SK-N-SH (cell line): ENCODE data around the gene C10orf90. TPM values are rescaled to one million over a fixed set of nuclear protein-coding genes. Genes with fewer than 3 reads are reported as not detected.

Experiments used
- CTCF ChIA-PET: fragments of 300-600, 350-600 bp; formaldehyde crosslinking; extraction: SDS; loops from one replicate; lab custom pipeline; 2021; lab: Yijun Ruan, JAX
- POLR2A ChIA-PET: fragments of 350-600 bp; sonication (Branson Sonifier 250); formaldehyde crosslinking; extraction: SDS; loops from one replicate; lab custom pipeline; 2020; ENCODE audit warnings: antibody characterized with exemption, inconsistent platforms; lab: Yijun Ruan, JAX
- DNase-seq: peaks from one replicate; pipeline ENCODE4 v3.0.0; 2012
- H2AFZ ChIP-seq: fragments of 200-600 bp; sonication (generic); 2 replicates; pipeline ENCODE4 v1.8.1; 2016; ENCODE audit warnings: antibody characterized with exemption, mild to moderate bottlenecking, low read depth
- H3F3A ChIP-seq: fragments of 200-600 bp; sonication (generic); replicated peaks from 2 replicates; pipeline ENCODE3; 2016; ENCODE audit warnings: antibody characterized with exemption, mild to moderate bottlenecking; ENCODE audit not compliant: insufficient read depth
- H3K27ac ChIP-seq, 2 experiments: fragments of 200-500 bp in 1 of 2; fragments of 200-600 bp in 1 of 2; sonication (Bioruptor generic) in 1 of 2; sonication (generic), shearing (Covaris generic) in 1 of 2; 2 replicates each; pipeline versions ENCODE4 v1.5.1 to v1.6.1; 2014 to 2016; ENCODE audit warnings: low read depth in 2 of 2, inconsistent platforms in 1 of 2, low read length in 1 of 2, mild to moderate bottlenecking in 1 of 2, mixed read lengths in 1 of 2
- H3K27me3 ChIP-seq: fragments of 200-600 bp; sonication (generic), shearing (Covaris generic); 2 replicates; pipeline ENCODE4 v1.6.1; 2016; ENCODE audit warnings: mixed run types; ENCODE audit not compliant: insufficient read depth
- H3K36me3 ChIP-seq, 2 experiments: fragments of 200-500 bp in 1 of 2; fragments of 200-600 bp in 1 of 2; sonication (Bioruptor generic) in 1 of 2; sonication (generic) in 1 of 2; replicated peaks in 1 of 2; 2 replicates each; pipeline versions ENCODE3 to v1.5.1; 2014 to 2016; ENCODE audit warnings: low read length in 1 of 2, mild to moderate bottlenecking in 1 of 2; ENCODE audit not compliant: insufficient read depth in 2 of 2, control insufficient read depth in 1 of 2
- H3K4me1 ChIP-seq, 2 experiments: fragments of 200-500 bp in 1 of 2; fragments of 200-600 bp in 1 of 2; sonication (Bioruptor generic) in 1 of 2; sonication (generic), shearing (Covaris generic) in 1 of 2; 2 replicates each; pipeline versions ENCODE4 v1.5.1 to v1.6.1; 2014 to 2016; ENCODE audit warnings: low read depth in 1 of 2, low read length in 1 of 2, mixed run types in 1 of 2; ENCODE audit not compliant: insufficient read depth in 2 of 2, control insufficient read depth in 1 of 2
- H3K4me2 ChIP-seq: fragments of 200-600 bp; sonication (generic), shearing (Covaris generic); 2 replicates; pipeline ENCODE4 v1.6.1; 2017; ENCODE audit warnings: mixed run types
- H3K4me3 ChIP-seq, 2 experiments: fragments of 200-500 bp in 1 of 2; fragments of 200-600 bp in 1 of 2; sonication (Bioruptor generic) in 1 of 2; sonication (generic), shearing (Covaris generic) in 1 of 2; 2 replicates each; pipeline versions ENCODE4 v1.5.1 to v1.8.1; 2014 to 2016; ENCODE audit warnings: low read depth in 2 of 2, inconsistent platforms in 1 of 2, low read length in 1 of 2, mild to moderate bottlenecking in 1 of 2, mixed read lengths in 1 of 2, moderate library complexity in 1 of 2
- H3K79me2 ChIP-seq: fragments of 200-600 bp; sonication (generic); 2 replicates; pipeline ENCODE4 v1.8.1; 2017; ENCODE audit warnings: mild to moderate bottlenecking; ENCODE audit not compliant: insufficient read depth
- H3K9ac ChIP-seq: fragments of 200-600 bp; sonication (generic); 2 replicates; pipeline ENCODE4 v1.6.1; 2017; ENCODE audit warnings: mixed run types
- H3K9me2 ChIP-seq: fragments of 200-600 bp; sonication (generic); 2 replicates; pipeline ENCODE4 v1.6.1; 2017; ENCODE audit warnings: mixed run types
- H3K9me3 ChIP-seq: fragments of 200-600 bp; sonication (generic); 2 replicates; pipeline ENCODE4 v1.6.1; 2017; ENCODE audit warnings: mixed run types, mild to moderate bottlenecking, moderate library complexity
- H4K20me1 ChIP-seq: fragments of 200-600 bp; sonication (generic); 2 replicates; pipeline ENCODE4 v1.6.1; 2017; ENCODE audit warnings: mild to moderate bottlenecking, mixed run types; ENCODE audit not compliant: insufficient read depth
- ELF1 ChIP-seq: IDR thresholded peaks from 2 replicates; pipeline ENCODE4 v1.4.0; 2012
- EP300 ChIP-seq, 2 experiments: IDR thresholded peaks; 2 replicates each; pipeline versions ENCODE4 v1.4.0 to v1.6.1; 2012; ENCODE audit warnings: borderline replicate concordance in 1 of 2, low read depth in 1 of 2, low read length in 1 of 2
- GATA2 ChIP-seq: sonication (generic); formaldehyde crosslinking; IDR thresholded peaks from 2 replicates; pipeline ENCODE4 v1.5.0; 2020; ENCODE audit warnings: mild to moderate bottlenecking, missing genetic modification reagents
- IRF3 ChIP-seq: fragments of 150-350 bp; IDR thresholded peaks from 2 replicates; pipeline ENCODE4 v1.6.1; 2016; ENCODE audit warnings: mild to moderate bottlenecking, low read depth, low read length
- NFIC ChIP-seq: IDR thresholded peaks from 2 replicates; pipeline ENCODE4 v1.4.0; 2012; ENCODE audit warnings: borderline replicate concordance
- REST ChIP-seq: IDR thresholded peaks from 2 replicates; pipeline ENCODE4 v1.6.1; 2012; ENCODE audit warnings: mild to moderate bottlenecking, low read depth, low read length, moderate library complexity
- RFX5 ChIP-seq: IDR thresholded peaks from 2 replicates; pipeline ENCODE4 v1.6.1; 2012; ENCODE audit warnings: mild to moderate bottlenecking, improper control_type of control experiment, low read length
- RXRA ChIP-seq: IDR thresholded peaks from 2 replicates; pipeline ENCODE4 v1.4.0; 2012; ENCODE audit warnings: low read depth, mild to moderate bottlenecking, borderline replicate concordance
- SIN3A ChIP-seq: IDR thresholded peaks from 2 replicates; pipeline ENCODE4 v1.6.1; 2012; ENCODE audit warnings: low read depth, mild to moderate bottlenecking, low read length, moderate library complexity, borderline replicate concordance
- ZBTB33 ChIP-seq: IDR thresholded peaks from 2 replicates; pipeline ENCODE4 v1.4.0; 2012; ENCODE audit warnings: low read depth, borderline replicate concordance
- WGBS: methylation state at CpG from one replicate; pipeline ENCODE4 v1.1.6; 2017; ENCODE audit warnings: low lambda C conversion rate; 5-methylcytosine and 5-hydroxymethylcytosine counted together
- polyA plus RNA-seq, 3 experiments: library from polyadenylated mRNA; depleted of rRNA; stranded (reverse); fragments of >200 nt; gene quantifications; 2 replicates each; pipeline ENCODE4 v1.2.3, GENCODE V29; 2012

The C10orf90 gene
- polyA plus RNA-seq, 1 of the 3 experiments (the other 2 are of a cell fraction) = 0.21 TPM

GRCh38 chr10:126618466-126618865, 52.0 kb downstream of the C10orf90 start:
- H3K36me3 ChIP-seq = no peaks in the 10 kb centered on the region
- H2AFZ ChIP-seq = no peak overlapping the region
- no peak overlapping the region for H3K27ac ChIP-seq
- H3K4me2 ChIP-seq = no peak overlapping the region
- no peak overlapping the region for H3K9ac ChIP-seq
- no peaks in the 10 kb centered on the region for H3K4me1 ChIP-seq
- H4K20me1 ChIP-seq = no peaks in the 10 kb centered on the region
- no peaks in the 10 kb centered on the region for H3K9me3 ChIP-seq
- POLR2A ChIA-PET = no interaction called here
- CTCF ChIA-PET = no interaction called here
- TF ChIP-seq EP300 (IDR thresholded peaks at IDR 0.05; ENCODE audit: borderline replicate concordance in 1 of 2, low read depth in 1 of 2, low read length in 1 of 2) (no peak), RXRA (no peak), ELF1 (no peak)
- no peak for DNase-seq
- H3K79me2 ChIP-seq = no peaks in the 10 kb centered on the region
- no peaks in the 10 kb centered on the region for H3K9me2 ChIP-seq
- no peaks in the 10 kb centered on the region for H3F3A ChIP-seq
- WGBS = 14% methylated on average over 1 of the region's 1 CpG
- H3K4me3 ChIP-seq = no peak overlapping the region
- no peaks in the 10 kb centered on the region for H3K27me3 ChIP-seq

GRCh38 chr10:126617733-126618132, 52.8 kb downstream of the C10orf90 start:
- H4K20me1 ChIP-seq = no peaks in the 10 kb centered on the region
- POLR2A ChIA-PET = no interaction called here
- H3K27me3 ChIP-seq = no peaks in the 10 kb centered on the region
- H3K4me1 ChIP-seq = no peaks in the 10 kb centered on the region
- H3F3A ChIP-seq = no peaks in the 10 kb centered on the region
- no peaks in the 10 kb centered on the region for H3K9me3 ChIP-seq
- H3K9me2 ChIP-seq = no peaks in the 10 kb centered on the region
- CTCF ChIA-PET = no interaction called here
- no peak overlapping the region for H3K4me3 ChIP-seq
- H3K9ac ChIP-seq = no peak overlapping the region
- H3K27ac ChIP-seq = no peak overlapping the region
- no peaks in the 10 kb centered on the region for H3K36me3 ChIP-seq
- no peaks in the 10 kb centered on the region for H3K79me2 ChIP-seq
- TF ChIP-seq ELF1 (no peak), RFX5 (no peak), RXRA (no peak), GATA2 (CRISPR knock-in tag) (no peak), NFIC (no peak), REST (no peak), ZBTB33 (no peak), SIN3A (no peak), IRF3 (no peak)
- H2AFZ ChIP-seq = no peak overlapping the region
- H3K4me2 ChIP-seq = no peak overlapping the region
- DNase-seq = no peak
- 14% methylated on average over 3 of the region's 3 CpGs for WGBS
